GM12878 (cell line): ENCODE results near the gene ASTN1. TPM values are rescaled to one million over a fixed set of nuclear protein-coding genes. Genes with fewer than 3 reads are reported as not detected.

Source experiments
- ATAC-seq: fragments of 200-7000 bp; cut with Tn5 transposase; 3 replicates; pipeline ENCODE4 v1.9.1; 2020; ENCODE audit warnings: mild to moderate bottlenecking, moderate library complexity
- BruUV-seq: library from RNA; stranded (reverse); fragments of 400-500 nt; replicated peaks from 2 replicates; lab custom pipeline; 2021; lab: Mats Ljungman, UMichigan
- CTCF ChIA-PET: fragments of 300-600 bp; sonication (Branson Sonifier 250); formaldehyde crosslinking; extraction: SDS; loops from one replicate; lab custom pipeline; 2021; ENCODE audit warnings: inconsistent platforms; lab: Yijun Ruan, JAX
- POLR2A ChIA-PET: fragments of 350-600 bp; formaldehyde crosslinking; extraction: SDS; loops from one replicate; lab custom pipeline; 2021; ENCODE audit warnings: inconsistent platforms; lab: Charles Lee
- RAD21 ChIA-PET: fragments of 300-600 bp; sonication (Branson Sonifier 250); formaldehyde crosslinking; loops from one replicate; lab custom pipeline; 2023; ENCODE audit warnings: antibody characterized with exemption; ENCODE audit not compliant: unreplicated experiment; lab: Charles Lee
- SMC1A ChIA-PET: fragments of 300-600 bp; sonication (Branson Sonifier 250); formaldehyde crosslinking; loops from one replicate; lab custom pipeline; 2023; ENCODE audit not compliant: unreplicated experiment, uncharacterized antibody; lab: Charles Lee
- DNase-seq: peaks from one replicate; pipeline ENCODE4 v3.0.0-alpha.2; 2011; ENCODE audit warnings: low read depth, low spot score
- FAIRE-seq: peaks from 3 replicates; lab custom pipeline; 2011; peaks lifted over from hg19 to GRCh38; lab: Jason Lieb, UNC
- H2AFZ ChIP-seq: 2 replicates; pipeline ENCODE4 v1.6.0; 2011; ENCODE audit warnings: low read depth, low read length, control low read depth; ENCODE audit not compliant: control insufficient read depth
- H3K27ac ChIP-seq: 2 replicates; pipeline ENCODE4 v1.5.1; 2011; ENCODE audit warnings: control low read depth; ENCODE audit not compliant: control insufficient read depth, insufficient read depth
- H3K27me3 ChIP-seq, 2 experiments: replicated peaks in 1 of 2; 2 replicates each; pipeline versions ENCODE4 v1.6.0 to v1.6.1; 2011; ENCODE audit warnings: low read length in 1 of 2; ENCODE audit not compliant: control insufficient read depth in 2 of 2, insufficient read depth in 2 of 2
- H3K36me3 ChIP-seq, 2 experiments: 2 replicates each; pipeline ENCODE4 v1.5.1; 2011; ENCODE audit warnings: low read length in 1 of 2; ENCODE audit not compliant: control insufficient read depth in 2 of 2, insufficient read depth in 2 of 2
- H3K4me1 ChIP-seq: 2 replicates; pipeline ENCODE4 v1.6.1; 2011; ENCODE audit warnings: mild to moderate bottlenecking, low read length, moderate library complexity, mixed read lengths; ENCODE audit not compliant: control insufficient read depth, insufficient read depth
- H3K4me2 ChIP-seq: 2 replicates; pipeline ENCODE4 v1.6.0; 2011; ENCODE audit warnings: control low read depth; ENCODE audit not compliant: control insufficient read depth, insufficient read depth
- H3K4me3 ChIP-seq: fragments of 200-600 bp; sonication (generic); 2 replicates; pipeline ENCODE4 v1.5.1; 2016
- H3K79me2 ChIP-seq: 2 replicates; pipeline ENCODE4 v1.6.0; 2011; ENCODE audit warnings: low read length; ENCODE audit not compliant: control insufficient read depth, insufficient read depth
- H3K9ac ChIP-seq: 2 replicates; pipeline ENCODE4 v1.8.0; 2011; ENCODE audit warnings: low read length, control low read depth, mixed read lengths; ENCODE audit not compliant: control insufficient read depth, insufficient read depth
- H3K9me3 ChIP-seq: replicated peaks from 3 replicates; pipeline ENCODE4 v1.5.1; 2011; ENCODE audit warnings: mild to moderate bottlenecking, low read length; ENCODE audit not compliant: control insufficient read depth, insufficient read depth
- H4K20me1 ChIP-seq: 2 replicates; pipeline ENCODE4 v1.6.0; 2011; ENCODE audit not compliant: control insufficient read depth, insufficient read depth
- CBFB ChIP-seq: IDR thresholded peaks from 2 replicates; pipeline ENCODE4 v1.6.1; 2016; ENCODE audit warnings: antibody characterized with exemption, low read depth
- CREB1 ChIP-seq: IDR thresholded peaks from 2 replicates; pipeline ENCODE4 v1.6.1; 2012; ENCODE audit warnings: low read depth, mild to moderate bottlenecking, inconsistent platforms
- DPF2 ChIP-seq: fragments of 450-650 bp; IDR thresholded peaks from 2 replicates; pipeline ENCODE4 v1.6.1; 2017; ENCODE audit warnings: mild to moderate bottlenecking
- HDAC6 ChIP-seq: fragments of 200-600 bp; sonication (generic); IDR thresholded peaks from one replicate; pipeline ENCODE4 v1.8.0; 2017; ENCODE audit warnings: antibody characterized with exemption; ENCODE audit not compliant: unreplicated experiment
- KDM1A ChIP-seq: fragments of 200-600 bp; sonication (generic); IDR thresholded peaks from 2 replicates; pipeline ENCODE4 v1.6.1; 2016; ENCODE audit warnings: borderline replicate concordance
- MEF2B ChIP-seq: fragments of 450-650 bp; IDR thresholded peaks from 2 replicates; pipeline ENCODE4 v1.6.1; 2018; ENCODE audit warnings: mild to moderate bottlenecking, moderate library complexity; ENCODE audit not compliant: partially characterized antibody, poor library complexity, severe bottlenecking
- MTA2 ChIP-seq: fragments of 450-650 bp; IDR thresholded peaks from 2 replicates; pipeline ENCODE4 v1.6.1; 2016; ENCODE audit warnings: low read depth, mild to moderate bottlenecking, moderate library complexity
- MTA3 ChIP-seq: IDR thresholded peaks from 2 replicates; pipeline ENCODE4 v1.6.1; 2012; ENCODE audit warnings: low read length, inconsistent platforms, borderline replicate concordance
- POLR2AphosphoS5 ChIP-seq: IDR thresholded peaks from 2 replicates; pipeline ENCODE4 v1.6.1; 2011; ENCODE audit warnings: mild to moderate bottlenecking, low read length, inconsistent platforms
- SMAD1 ChIP-seq: fragments of 450-650 bp; IDR thresholded peaks from 2 replicates; pipeline ENCODE4 v1.6.1; 2018; ENCODE audit warnings: mild to moderate bottlenecking, low read depth; ENCODE audit not compliant: partially characterized antibody
- SMARCA5 ChIP-seq: fragments of 450-650 bp; IDR thresholded peaks from 2 replicates; pipeline ENCODE4 v1.6.1; 2017; ENCODE audit warnings: mild to moderate bottlenecking
- SREBF1 ChIP-seq: IDR thresholded peaks from 2 replicates; pipeline ENCODE4 v1.6.1; 2012; ENCODE audit warnings: mild to moderate bottlenecking, low read length
- SUPT20H ChIP-seq: IDR thresholded peaks from 2 replicates; pipeline ENCODE4 v1.6.1; 2011; ENCODE audit warnings: low read depth, mild to moderate bottlenecking, low read length, moderate library complexity, borderline replicate concordance; ENCODE audit not compliant: control insufficient read depth
- WGBS: methylation state at CpG from one replicate; pipeline ENCODE4 v1.1.6; 2016; ENCODE audit warnings: low lambda C conversion rate; ENCODE audit not compliant: insufficient replicate concordance, insufficient coverage; ENCODE audit errors: missing lambda C conversion rate; 5-methylcytosine and 5-hydroxymethylcytosine counted together
- in situ Hi-C: fragments of 300-500 bp; cut with MboI; formaldehyde crosslinking; loops from 9 replicates; pipeline ENCODE4 v1.14.3; 2018; ENCODE audit warnings: mixed read lengths
- intact Hi-C: fragments of 100-400 bp; cut with micrococcal nuclease; formaldehyde crosslinking; loops from one replicate; pipeline ENCODE4 v1.14.2; 2022; ENCODE audit not compliant: unreplicated experiment
- polyA plus RNA-seq, 11 experiments: library from polyadenylated mRNA; depleted of rRNA in 4 of 11; unstranded in 6 of 11; stranded (reverse) in 5 of 11; fragments of >200 nt; fragmentation: Nextera tagmentation in 4 of 11; fragmentation: Illumina TruSeq in 1 of 11; extraction: Ambion mirVana in 4 of 11; extraction: Trizol in 1 of 11; gene quantifications; 1 replicate in 1 of 11; 2 replicates in 10 of 11; pipeline versions ENCODE4 v1.2.1 to v1.2.3, GENCODE V29; 2011 to 2016; ENCODE audit warnings: inconsistent platforms in 2 of 11, missing spikeins in 2 of 11, low read depth in 1 of 11
- total RNA-seq, 4 experiments: library from RNA; depleted of rRNA in 3 of 4; stranded (reverse); fragments of >200 nt in 3 of 4; fragmentation: Illumina TruSeq in 1 of 4; extraction: Trizol in 1 of 4; gene quantifications; 2 replicates each; pipeline versions ENCODE4 v1.2.1 to v1.2.3, GENCODE V29; 2013 to 2021
- TF ChIP-seq, protein P1 (sequence below): IDR thresholded peaks from 2 replicates; pipeline ENCODE4 v1.6.1; 2012; ENCODE audit warnings: low read depth, low read length, improper control_type of control experiment
- TF ChIP-seq, protein P2 (sequence below): fragments of 450-650 bp; IDR thresholded peaks from 2 replicates; pipeline ENCODE4 v1.6.1; 2017; ENCODE audit warnings: borderline replicate concordance
- TF ChIP-seq, protein P3 (sequence below): fragments of 150-350 bp; IDR thresholded peaks from 2 replicates; pipeline ENCODE4 v1.6.1; 2016; ENCODE audit warnings: low read depth, low read length

Gene ASTN1
- total and polyA plus RNA-seq, 10 of the 15 experiments (the other 5 are each of a cell fraction or from before 2014, with no cell fraction given): 0.04 TPM; not detected in 9

DNA sequence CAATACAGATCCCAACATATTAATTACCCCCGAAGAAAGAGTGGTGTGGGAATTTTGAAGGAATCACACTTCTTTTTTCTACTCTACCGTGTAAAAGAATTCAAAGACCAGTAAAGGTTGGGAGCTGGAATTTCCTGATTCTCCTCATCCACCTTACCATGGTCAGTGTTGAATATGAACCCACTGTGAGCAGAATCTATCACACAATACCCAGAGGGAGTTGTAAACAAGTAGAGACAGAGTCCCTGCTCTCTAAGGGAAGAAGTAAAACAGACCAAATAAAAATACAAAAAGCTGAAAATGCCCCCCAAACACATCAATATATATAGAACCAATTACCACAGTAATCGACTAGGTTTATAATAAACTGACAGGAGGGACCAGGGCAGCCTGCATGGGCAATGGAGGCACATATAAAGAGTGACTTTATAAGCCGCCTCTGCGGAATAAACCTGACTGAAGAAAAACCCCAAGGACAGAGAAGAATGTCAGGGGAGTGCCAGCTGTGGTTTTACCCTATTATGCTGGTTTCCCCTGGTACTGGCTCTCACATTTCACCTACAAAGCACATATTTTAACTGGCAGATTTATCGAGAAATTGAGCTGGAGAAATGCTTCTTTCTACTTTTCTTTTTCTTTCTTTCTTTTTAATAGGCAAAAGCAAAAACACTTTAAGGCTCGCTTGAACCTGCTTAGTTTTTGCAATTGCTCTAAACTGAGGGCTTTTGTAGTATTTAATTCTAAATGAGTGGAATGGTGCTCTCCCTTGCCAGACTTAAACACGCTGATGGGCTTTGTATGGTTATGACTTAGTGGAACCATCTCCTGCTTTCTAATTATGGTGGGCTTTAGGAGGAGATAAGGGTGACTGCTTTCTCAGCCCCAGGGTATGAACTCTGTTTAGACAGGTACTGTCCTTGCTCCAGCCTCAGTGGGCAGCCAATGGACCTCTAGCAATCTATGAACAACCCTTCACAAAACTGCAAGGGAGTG lies 244.8 kb downstream of the ASTN1 start:
- RAD21 ChIA-PET: no interaction called here

More for the DNA sequence above, 244.8 kb downstream of the ASTN1 start:
- BruUV-seq: no TSS peak
- POLR2A ChIA-PET: no interaction called here
- SMC1A ChIA-PET: interaction anchor here (1.4 kb wide), 1 partner anchor 28 kb away, joined by 3 read pairs; no protein-coding TSS in a partner anchor
- no peaks in the 10 kb centered on the region for H3K79me2 ChIP-seq
- H3K9me3 ChIP-seq: no peaks in the 10 kb centered on the region
- H3K27ac ChIP-seq: no peak overlapping the region
- 0% methylated on average over 8 of the region's 8 CpGs for WGBS
- no peaks in the 10 kb centered on the region for H4K20me1 ChIP-seq
- no peaks in the 10 kb centered on the region for H3K4me1 ChIP-seq
- no peak overlapping the region for H2AFZ ChIP-seq
- DNase-seq (no peak), FAIRE-seq (no peak), ATAC-seq (peak; percentile 79)
- CTCF ChIA-PET: interaction anchor here (1.0 to 1.1 kb wide), 2 partner anchors 22 to 31 kb away, joined by 3 read pairs; no protein-coding TSS in a partner anchor
- in situ Hi-C loops: no loop called here
- intact Hi-C loops: no loop called here
- no peak overlapping the region for H3K4me3 ChIP-seq
- no peaks in the 10 kb centered on the region for H3K27me3 ChIP-seq
- TF ChIP-seq DPF2: no peak
- TF ChIP-seq CREB1: no peak
- TF ChIP-seq CBFB: no peak
- TF ChIP-seq POLR2AphosphoS5: no peak
- no peak for TF ChIP-seq SREBF1
- TF ChIP-seq, protein P1, sequence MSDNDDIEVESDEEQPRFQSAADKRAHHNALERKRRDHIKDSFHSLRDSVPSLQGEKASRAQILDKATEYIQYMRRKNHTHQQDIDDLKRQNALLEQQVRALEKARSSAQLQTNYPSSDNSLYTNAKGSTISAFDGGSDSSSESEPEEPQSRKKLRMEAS: no peak
- TF ChIP-seq KDM1A: no peak
- no peak for TF ChIP-seq MTA2
- TF ChIP-seq HDAC6: no peak
- no peak for TF ChIP-seq MEF2B
- TF ChIP-seq SUPT20H: no peak
- no peak for TF ChIP-seq SMARCA5
- TF ChIP-seq, protein P2, sequence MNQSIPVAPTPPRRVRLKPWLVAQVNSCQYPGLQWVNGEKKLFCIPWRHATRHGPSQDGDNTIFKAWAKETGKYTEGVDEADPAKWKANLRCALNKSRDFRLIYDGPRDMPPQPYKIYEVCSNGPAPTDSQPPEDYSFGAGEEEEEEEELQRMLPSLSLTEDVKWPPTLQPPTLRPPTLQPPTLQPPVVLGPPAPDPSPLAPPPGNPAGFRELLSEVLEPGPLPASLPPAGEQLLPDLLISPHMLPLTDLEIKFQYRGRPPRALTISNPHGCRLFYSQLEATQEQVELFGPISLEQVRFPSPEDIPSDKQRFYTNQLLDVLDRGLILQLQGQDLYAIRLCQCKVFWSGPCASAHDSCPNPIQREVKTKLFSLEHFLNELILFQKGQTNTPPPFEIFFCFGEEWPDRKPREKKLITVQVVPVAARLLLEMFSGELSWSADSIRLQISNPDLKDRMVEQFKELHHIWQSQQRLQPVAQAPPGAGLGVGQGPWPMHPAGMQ: no peak
- TF ChIP-seq MTA3: no peak
- no peak for TF ChIP-seq SMAD1
- TF ChIP-seq, protein P3, sequence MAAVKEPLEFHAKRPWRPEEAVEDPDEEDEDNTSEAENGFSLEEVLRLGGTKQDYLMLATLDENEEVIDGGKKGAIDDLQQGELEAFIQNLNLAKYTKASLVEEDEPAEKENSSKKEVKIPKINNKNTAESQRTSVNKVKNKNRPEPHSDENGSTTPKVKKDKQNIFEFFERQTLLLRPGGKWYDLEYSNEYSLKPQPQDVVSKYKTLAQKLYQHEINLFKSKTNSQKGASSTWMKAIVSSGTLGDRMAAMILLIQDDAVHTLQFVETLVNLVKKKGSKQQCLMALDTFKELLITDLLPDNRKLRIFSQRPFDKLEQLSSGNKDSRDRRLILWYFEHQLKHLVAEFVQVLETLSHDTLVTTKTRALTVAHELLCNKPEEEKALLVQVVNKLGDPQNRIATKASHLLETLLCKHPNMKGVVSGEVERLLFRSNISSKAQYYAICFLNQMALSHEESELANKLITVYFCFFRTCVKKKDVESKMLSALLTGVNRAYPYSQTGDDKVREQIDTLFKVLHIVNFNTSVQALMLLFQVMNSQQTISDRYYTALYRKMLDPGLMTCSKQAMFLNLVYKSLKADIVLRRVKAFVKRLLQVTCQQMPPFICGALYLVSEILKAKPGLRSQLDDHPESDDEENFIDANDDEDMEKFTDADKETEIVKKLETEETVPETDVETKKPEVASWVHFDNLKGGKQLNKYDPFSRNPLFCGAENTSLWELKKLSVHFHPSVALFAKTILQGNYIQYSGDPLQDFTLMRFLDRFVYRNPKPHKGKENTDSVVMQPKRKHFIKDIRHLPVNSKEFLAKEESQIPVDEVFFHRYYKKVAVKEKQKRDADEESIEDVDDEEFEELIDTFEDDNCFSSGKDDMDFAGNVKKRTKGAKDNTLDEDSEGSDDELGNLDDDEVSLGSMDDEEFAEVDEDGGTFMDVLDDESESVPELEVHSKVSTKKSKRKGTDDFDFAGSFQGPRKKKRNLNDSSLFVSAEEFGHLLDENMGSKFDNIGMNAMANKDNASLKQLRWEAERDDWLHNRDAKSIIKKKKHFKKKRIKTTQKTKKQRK: no peak
- H3K36me3 ChIP-seq: no peaks in the 10 kb centered on the region
- H3K9ac ChIP-seq: no peak overlapping the region
- no peak overlapping the region for H3K4me2 ChIP-seq
